ENCODE results near the gene CCHCR1. TPM values are rescaled to one million over a fixed set of nuclear protein-coding genes. Genes with fewer than 3 reads are reported as not detected.

The CCHCR1 gene
- total RNA-seq, 2 experiments from 2014 or later, result 52.5 to 57.7 TPM

- Mint-ChIP-seq H3K27me3 (peaks cover 11% of the 10 kb centered on the region), H3K9me3 (no peaks in the 10 kb centered on the region), H3K36me3 (no peaks in the 10 kb centered on the region), H3K27ac (no peak overlapping the region), H3K4me1 (peaks cover 3% of the 10 kb centered on the region), H3K4me3 (no peak overlapping the region)
- POLR2A ChIA-PET, result no interaction called here
- ATAC-seq (ENCODE audit: low read depth) (no peak), DNase-seq (no peak)
Measured at GRCh38 chr6:31126396-31127175, 31.0 kb downstream of the CCHCR1 start.

GRCh38 chr6:31125586-31126363 lies 31.8 kb downstream of the CCHCR1 start:
- POLR2A ChIA-PET, result no interaction called here
- Mint-ChIP-seq H3K4me1 (peaks cover 3% of the 10 kb centered on the region), H3K27me3 (peaks cover 11% of the 10 kb centered on the region), H3K36me3 (no peaks in the 10 kb centered on the region), H3K9me3 (no peaks in the 10 kb centered on the region), H3K4me3 (no peak overlapping the region), H3K27ac (no peak overlapping the region)
- no peak for ATAC-seq (ENCODE audit: low read depth)
- no peak for DNase-seq

GRCh38 chr6:31125162-31125561 lies 32.4 kb downstream of the CCHCR1 start:
- Mint-ChIP-seq H3K4me3 (no peak overlapping the region), H3K27me3 (peaks cover 11% of the 10 kb centered on the region), H3K9me3 (no peaks in the 10 kb centered on the region), H3K36me3 (no peaks in the 10 kb centered on the region), H3K27ac (no peak overlapping the region), H3K4me1 (peaks cover 3% of the 10 kb centered on the region)
- no peak for DNase-seq
- ATAC-seq (ENCODE audit: low read depth), result no peak
- POLR2A ChIA-PET, result no interaction called here

GRCh38 chr6:31122791-31123706 lies 34.6 kb downstream of the CCHCR1 start:
- no peaks in the 10 kb centered on the region for H3K36me3 Mint-ChIP-seq
- peaks cover 5% of the 10 kb centered on the region for H3K27me3 Mint-ChIP-seq
- POLR2A ChIA-PET, result no interaction called here

GRCh38 chr6:31121131-31121790 lies 36.3 kb downstream of the CCHCR1 start:
- Mint-ChIP-seq H3K36me3 (no peaks in the 10 kb centered on the region), H3K4me3 (no peak overlapping the region)
- POLR2A ChIA-PET, result interaction anchor here (0.7 kb wide), 1 partner anchor 8 kb away, joined by 3 read pairs; no protein-coding TSS in a partner anchor

More at GRCh38 chr6:31122791-31123706, 34.6 kb downstream of the CCHCR1 start:
- no peak for DNase-seq
- Mint-ChIP-seq H3K27ac (no peak overlapping the region), H3K4me3 (no peak overlapping the region), H3K9me3 (no peaks in the 10 kb centered on the region), H3K4me1 (peaks cover 3% of the 10 kb centered on the region)
- no peak for ATAC-seq (ENCODE audit: low read depth)

GRCh38 chr6:31120151-31120915 lies 37.3 kb downstream of the CCHCR1 start, which contains the start of gene CDSN:
TSS of gene CDSN (minus strand) at chr6:31120446. CDS start at chr6:31120419, 27 bp downstream.
- Mint-ChIP-seq H3K27me3 (peaks cover 5% of the 10 kb centered on the region), H3K9me3 (no peaks in the 10 kb centered on the region), H3K4me3 (no peak within 1 kb of the TSS), H3K4me1 (no peaks in the 10 kb centered on the region), H3K36me3 (no peaks in the 10 kb centered on the region), H3K27ac (no peak within 1 kb of the TSS)
- ATAC-seq (ENCODE audit: low read depth), result no peak
- DNase-seq, result no peak
- POLR2A ChIA-PET, result interaction anchor here (0.7 kb wide), 1 partner anchor 9 kb away, joined by 3 read pairs; no protein-coding TSS in a partner anchor

More at GRCh38 chr6:31121131-31121790, 36.3 kb downstream of the CCHCR1 start:
- ATAC-seq (ENCODE audit: low read depth) (no peak), DNase-seq (no peak)
- H3K4me1 Mint-ChIP-seq, result no peaks in the 10 kb centered on the region
- peaks cover 2% of the 10 kb centered on the region for H3K27me3 Mint-ChIP-seq
- no peaks in the 10 kb centered on the region for H3K9me3 Mint-ChIP-seq
- no peak overlapping the region for H3K27ac Mint-ChIP-seq

GRCh38 chr6:31118178-31118577 lies 39.4 kb downstream of the CCHCR1 start:
- Mint-ChIP-seq H3K4me3 (no peak overlapping the region), H3K27me3 (peaks cover 4% of the 10 kb centered on the region), H3K27ac (no peak overlapping the region), H3K36me3 (no peaks in the 10 kb centered on the region), H3K4me1 (no peaks in the 10 kb centered on the region), H3K9me3 (no peaks in the 10 kb centered on the region)
- ATAC-seq (ENCODE audit: low read depth) (no peak), DNase-seq (no peak)
- POLR2A ChIA-PET, result no interaction called here

GRCh38 chr6:31116661-31117385 lies 40.8 kb downstream of the CCHCR1 start:
- Mint-ChIP-seq H3K4me3 (no peak overlapping the region), H3K27ac (no peak overlapping the region), H3K27me3 (peaks cover 6% of the 10 kb centered on the region), H3K9me3 (no peaks in the 10 kb centered on the region), H3K36me3 (no peaks in the 10 kb centered on the region), H3K4me1 (no peaks in the 10 kb centered on the region)
- POLR2A ChIA-PET, result no interaction called here
- DNase-seq (no peak), ATAC-seq (ENCODE audit: low read depth) (no peak)

- H3K4me1 Mint-ChIP-seq, result no peaks in the 10 kb centered on the region
- no peak overlapping the region for H3K4me3 Mint-ChIP-seq
- H3K27ac Mint-ChIP-seq, result no peak overlapping the region
- no peaks in the 10 kb centered on the region for H3K9me3 Mint-ChIP-seq
- H3K36me3 Mint-ChIP-seq, result no peaks in the 10 kb centered on the region
- ATAC-seq (ENCODE audit: low read depth), result no peak
- POLR2A ChIA-PET, result no interaction called here
- H3K27me3 Mint-ChIP-seq, result peaks cover 6% of the 10 kb centered on the region
- DNase-seq, result no peak
Measured at GRCh38 chr6:31115941-31116560, 41.6 kb downstream of the CCHCR1 start.

- no peaks in the 10 kb centered on the region for H3K4me1 Mint-ChIP-seq
- H3K9me3 Mint-ChIP-seq, result no peaks in the 10 kb centered on the region
- no peak for ATAC-seq (ENCODE audit: low read depth)
- POLR2A ChIA-PET, result no interaction called here
- no peaks in the 10 kb centered on the region for H3K36me3 Mint-ChIP-seq
- no peak overlapping the region for H3K27ac Mint-ChIP-seq
- H3K27me3 Mint-ChIP-seq, result peaks cover 6% of the 10 kb centered on the region
- no peak overlapping the region for H3K4me3 Mint-ChIP-seq
- no peak for DNase-seq
Measured at GRCh38 chr6:31114970-31115849, 42.4 kb downstream of the CCHCR1 start.

- H3K27ac Mint-ChIP-seq, result no peak within 1 kb of the TSS
- peaks cover 8% of the 10 kb centered on the region for H3K27me3 Mint-ChIP-seq
- DNase-seq (no peak), ATAC-seq (ENCODE audit: low read depth) (no peak)
- H3K4me3 Mint-ChIP-seq, result no peak within 1 kb of the TSS
- H3K4me1 Mint-ChIP-seq, result no peaks in the 10 kb centered on the region
- H3K9me3 Mint-ChIP-seq, result no peaks in the 10 kb centered on the region
- POLR2A ChIA-PET, result no interaction called here
- no peaks in the 10 kb centered on the region for H3K36me3 Mint-ChIP-seq
Measured at GRCh38 chr6:31114541-31114878, 43.1 kb downstream of the CCHCR1 start, which contains the start of gene PSORS1C1. TSS of gene PSORS1C1 (plus strand) at chr6:31114800. CDS start at chr6:31129633, 14,833 bp downstream.
